AG04450 (cell line): Measurements from ENCODE around the gene DNAH10. TPM values are rescaled to one million over a fixed set of nuclear protein-coding genes. Genes with fewer than 3 reads are reported as not detected.
A peak's percentile ranks its signal among the peaks of the same experiment; 100 is the strongest.

ENCODE experiments used
- CTCF ChIA-PET: fragments of 300-600, 350-600 bp; formaldehyde crosslinking; extraction: SDS; loops from one replicate; lab custom pipeline; 2022; ENCODE audit warnings: antibody characterized with exemption, inconsistent platforms; lab: Charles Lee
- POLR2A ChIA-PET: fragments of 350-600 bp; formaldehyde crosslinking; extraction: SDS; loops from one replicate; lab custom pipeline; 2021; ENCODE audit warnings: antibody characterized with exemption, inconsistent platforms; lab: Yijun Ruan, JAX
- DNase-seq: peaks from one replicate; pipeline ENCODE4 v3.0.0-alpha.2; 2011; ENCODE audit warnings: low read depth, low spot score
- H3K27ac ChIP-seq: one replicate; pipeline ENCODE4 v1.5.1; 2012; ENCODE audit warnings: low read depth, low read length, control low read depth
- H3K27me3 ChIP-seq: one replicate; pipeline ENCODE4 v1.6.0; 2012; ENCODE audit warnings: low read length; ENCODE audit not compliant: control insufficient read depth, insufficient read depth
- H3K4me3 ChIP-seq: 2 replicates; pipeline ENCODE4 v1.5.1; 2011; ENCODE audit warnings: mild to moderate bottlenecking, low read depth, low read length, control low read depth
- H3K9me3 ChIP-seq: 2 replicates; pipeline ENCODE4 v1.5.1; 2012; ENCODE audit warnings: low read length; ENCODE audit not compliant: control insufficient read depth, insufficient read depth
- CTCF ChIP-seq: IDR thresholded peaks from 2 replicates; pipeline ENCODE4 v1.5.1; 2011; ENCODE audit warnings: low read depth, low read length, control low read depth, inconsistent platforms
- polyA plus RNA-seq: library from polyadenylated mRNA; depleted of rRNA; stranded (reverse); fragments of >200 nt; gene quantifications from 2 replicates; pipeline ENCODE4 v1.2.3, GENCODE V29; 2011

Gene DNAH10
- polyA plus RNA-seq, 1 experiment = 9.1 TPM

GRCh38 chr12:123971770-123972456 is 209.8 kb downstream of the DNAH10 start:
- TF ChIP-seq CTCF = no peak
- POLR2A ChIA-PET = no interaction called here
- H3K27ac ChIP-seq = peak overlapping the region; percentile 67
- CTCF ChIA-PET = interaction anchor here (0.6 to 1.9 kb wide), 4 partner anchors 11 to 76 kb away, joined by 3 to 6 read pairs (median 4); no protein-coding TSS in a partner anchor
- H3K4me3 ChIP-seq = peak overlapping the region; percentile 66
- no peaks in the 10 kb centered on the region; the same call in 1 of the 2 replicates for H3K9me3 ChIP-seq
- DNase-seq = no peak
- no peaks in the 10 kb centered on the region for H3K27me3 ChIP-seq

GRCh38 chr12:123972457-123973401 is 210.6 kb downstream of the DNAH10 start, which contains the start of the genes CCDC92 and ZNF664:
Gene CCDC92 (minus strand): TSS chr12:123972831. CDS start chr12:123944305, 28,526 bp downstream.
Gene ZNF664 (plus strand): TSS chr12:123973215. CDS start chr12:124012145, 38,930 bp downstream.
- POLR2A ChIA-PET = interaction anchor here (1.0 kb wide), 1 partner anchor 54 kb away, joined by 3 read pairs; no protein-coding TSS in a partner anchor
- CTCF ChIA-PET = interaction anchor here (0.6 to 1.9 kb wide), 4 partner anchors 8 to 585 kb away, joined by 3 to 6 read pairs (median 4); no protein-coding TSS in a partner anchor
- peak; percentile 80 for DNase-seq

GRCh38 chr12:123973552-123974341 is 211.6 kb downstream of the DNAH10 start:
- Histone ChIP-seq H3K27me3 (no peaks in the 10 kb centered on the region), H3K9me3 (no peaks in the 10 kb centered on the region; the same call in 1 of the 2 replicates), H3K4me3 (peak overlapping the region; percentile 76), H3K27ac (peak overlapping the region; percentile 21)
- no peak for DNase-seq
- CTCF ChIA-PET = interaction anchor here (1.1 to 2.9 kb wide), 2 partner anchors 11 to 27 kb away, joined by 3 to 9 read pairs; no protein-coding TSS in a partner anchor
- no peak for TF ChIP-seq CTCF
- POLR2A ChIA-PET = no interaction called here

More at GRCh38 chr12:123972457-123973401, 210.6 kb downstream of the DNAH10 start, which contains the start of the genes CCDC92 and ZNF664:
- H3K27me3 ChIP-seq = no peaks in the 10 kb centered on the region
- no peaks in the 10 kb centered on the region; the same call in 1 of the 2 replicates for H3K9me3 ChIP-seq
- peak within 1 kb of the TSS; percentile 76 for H3K4me3 ChIP-seq
- no peak for TF ChIP-seq CTCF
- H3K27ac ChIP-seq = peak within 1 kb of the TSS; percentile 67

DNA sequence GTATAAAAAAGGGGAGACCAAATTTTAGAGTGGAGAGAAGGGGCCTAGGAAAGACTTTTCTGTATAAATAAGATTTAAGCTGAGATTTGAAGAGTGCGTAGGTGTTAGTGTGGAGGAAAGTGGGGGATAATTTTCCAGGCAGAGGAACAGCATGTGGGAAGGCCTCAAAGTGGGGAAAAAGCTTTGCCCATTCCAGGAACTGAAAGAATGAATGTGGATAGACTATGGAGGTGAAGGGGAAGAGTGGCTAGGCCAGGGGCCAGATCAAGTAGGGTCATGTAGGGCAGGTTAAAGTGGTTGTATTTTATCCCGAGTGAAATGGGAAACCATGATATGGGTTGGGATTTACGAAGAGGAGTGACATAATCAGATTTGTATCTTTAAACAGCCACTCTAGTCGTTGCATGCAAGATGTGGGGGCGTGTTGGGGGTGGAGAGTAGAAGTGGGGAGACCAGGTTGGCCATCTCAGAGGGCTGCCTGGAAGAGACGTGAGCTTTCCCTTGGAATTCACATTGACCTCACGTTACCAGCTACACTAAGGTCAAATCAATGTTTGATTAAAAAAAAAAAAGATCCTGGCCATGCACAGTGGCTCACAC is 214.2 kb downstream of the DNAH10 start:
- no peak overlapping the region for H3K27ac ChIP-seq
- no peak for DNase-seq
- ChIA-PET POLR2A (interaction anchor here (0.7 to 0.9 kb wide), 2 partner anchors 32 to 159 kb away, joined by 3 to 9 read pairs; no protein-coding TSS in a partner anchor), CTCF (interaction anchor here (1.6 to 2.9 kb wide), 2 partner anchors 8 to 71 kb away, joined by 7 to 9 read pairs; no protein-coding TSS in a partner anchor)
- no peak overlapping the region for H3K4me3 ChIP-seq
- no peaks in the 10 kb centered on the region for H3K27me3 ChIP-seq
- no peaks in the 10 kb centered on the region; the same call in 1 of the 2 replicates for H3K9me3 ChIP-seq
- no peak for TF ChIP-seq CTCF
